ENCODE data around the gene OR5T3. TPM values are rescaled to one million over a fixed set of nuclear protein-coding genes. Genes with fewer than 3 reads are reported as not detected.

OR5T3 gene
- total and polyA plus RNA-seq, 2 of the 8 experiments (the other 6 are each of a cell fraction or from before 2014, with no cell fraction given) = not detected

GRCh38 chr11:56234155-56234554 lies 17.9 kb upstream of the OR5T3 start, which contains the start of gene OR5T2:
OR5T2 (minus strand) TSS chr11:56234255; CDS start chr11:56233062, 1,193 bp downstream.
- POLR2A ChIA-PET (ENCODE audit: partially characterized antibody) = no interaction called here
- TF ChIP-seq CTBP2 (IDR thresholded peaks at IDR 0.05; ENCODE audit: borderline replicate concordance, insufficient read depth, insufficient read length, low read length) = no peak
- no peak for TF ChIP-seq CHD2 (IDR thresholded peaks at IDR 0.05; ENCODE audit: low read length)
- no peak for TF ChIP-seq NRF1 (IDR thresholded peaks at IDR 0.05; ENCODE audit: low read depth, low read length)
- TF ChIP-seq TAF7 (optimal IDR thresholded peaks at IDR 0.05; ENCODE audit: borderline replicate concordance, low read depth, low read length) = no peak
- TF ChIP-seq, protein P1, sequence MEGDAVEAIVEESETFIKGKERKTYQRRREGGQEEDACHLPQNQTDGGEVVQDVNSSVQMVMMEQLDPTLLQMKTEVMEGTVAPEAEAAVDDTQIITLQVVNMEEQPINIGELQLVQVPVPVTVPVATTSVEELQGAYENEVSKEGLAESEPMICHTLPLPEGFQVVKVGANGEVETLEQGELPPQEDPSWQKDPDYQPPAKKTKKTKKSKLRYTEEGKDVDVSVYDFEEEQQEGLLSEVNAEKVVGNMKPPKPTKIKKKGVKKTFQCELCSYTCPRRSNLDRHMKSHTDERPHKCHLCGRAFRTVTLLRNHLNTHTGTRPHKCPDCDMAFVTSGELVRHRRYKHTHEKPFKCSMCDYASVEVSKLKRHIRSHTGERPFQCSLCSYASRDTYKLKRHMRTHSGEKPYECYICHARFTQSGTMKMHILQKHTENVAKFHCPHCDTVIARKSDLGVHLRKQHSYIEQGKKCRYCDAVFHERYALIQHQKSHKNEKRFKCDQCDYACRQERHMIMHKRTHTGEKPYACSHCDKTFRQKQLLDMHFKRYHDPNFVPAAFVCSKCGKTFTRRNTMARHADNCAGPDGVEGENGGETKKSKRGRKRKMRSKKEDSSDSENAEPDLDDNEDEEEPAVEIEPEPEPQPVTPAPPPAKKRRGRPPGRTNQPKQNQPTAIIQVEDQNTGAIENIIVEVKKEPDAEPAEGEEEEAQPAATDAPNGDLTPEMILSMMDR (IDR thresholded peaks at IDR 0.05; ENCODE audit: control extremely low read depth in 1 of 3, insufficient read depth in 1 of 3, low read depth in 1 of 3, low read length in 3 of 3) = no peak
- TF ChIP-seq KDM1A (IDR thresholded peaks at IDR 0.05; ENCODE audit: borderline replicate concordance, low read length) = no peak
- TF ChIP-seq RFX5 (IDR thresholded peaks at IDR 0.05; ENCODE audit: borderline replicate concordance, low read depth, low read length) = no peak
- no peak for TF ChIP-seq POLR2AphosphoS5 (IDR thresholded peaks at IDR 0.05; ENCODE audit: low read depth, low read length)
- TF ChIP-seq JUND (IDR thresholded peaks at IDR 0.05; ENCODE audit: low read length) = no peak
- TF ChIP-seq BCL11A (IDR thresholded peaks at IDR 0.05; ENCODE audit: low read depth in 2 of 2, low read length in 2 of 2) = no peak
- no peak for TF ChIP-seq HDAC2 (IDR thresholded peaks at IDR 0.05; ENCODE audit: borderline replicate concordance in 1 of 2, low read depth in 2 of 2, low read length in 2 of 2)
- TF ChIP-seq YY1 (IDR thresholded peaks at IDR 0.05; ENCODE audit: low read depth, low read length) = no peak
- TF ChIP-seq TEAD4 (IDR thresholded peaks at IDR 0.05; ENCODE audit: low read depth, low read length) = no peak

More at GRCh38 chr11:56234155-56234554, 17.9 kb upstream of the OR5T3 start, which contains the start of gene OR5T2:
- CTCF ChIA-PET (ENCODE audit: partially characterized antibody) = no interaction called here
- no peak within 1 kb of the TSS for H2BK12ac ChIP-seq (ENCODE audit: low read depth, low read length)
- no peak within 1 kb of the TSS for H2BK5ac ChIP-seq (ENCODE audit: low read depth, low read length)
- H3K4me3 ChIP-seq (ENCODE audit: extremely low read depth in 1 of 4, insufficient read depth in 2 of 4, low read depth in 3 of 4, low read length in 4 of 4) = no peak within 1 kb of the TSS
- H3K9ac ChIP-seq (replicated peaks in 1 of 4; ENCODE audit: extremely low read depth in 1 of 4, low read depth in 3 of 4, low read length in 3 of 4) = no peak within 1 kb of the TSS
- H4K20me1 ChIP-seq (replicated peaks in 1 of 2; ENCODE audit: control insufficient read depth in 1 of 2, insufficient read depth in 2 of 2, low read length in 2 of 2) = no peaks in the 10 kb centered on the region
- FAIRE-seq (no peak), DNase-seq (ENCODE audit: low read depth in 1 of 2, low spot score in 2 of 2) (no peak)
- H3K18ac ChIP-seq (ENCODE audit: extremely low read depth, low read length) = no peak within 1 kb of the TSS
- no peaks in the 10 kb centered on the region for H3K36me3 ChIP-seq (ENCODE audit: control insufficient read depth in 2 of 4, insufficient read depth in 4 of 4, low read length in 3 of 4)
- H4K5ac ChIP-seq (ENCODE audit: insufficient read length, low read depth, low read length) = no peak within 1 kb of the TSS
- no peaks in the 10 kb centered on the region for H3K23me2 ChIP-seq (ENCODE audit: low read depth, low read length)
- no peaks in the 10 kb centered on the region for H3K4me1 ChIP-seq (replicated peaks in 1 of 4; ENCODE audit: control insufficient read depth in 3 of 4, insufficient read depth in 4 of 4, low read length in 3 of 4)
- WGBS, 2 experiments (ENCODE audit: extremely low coverage in 1 of 2, insufficient coverage in 1 of 2, insufficient read length in 1 of 2, insufficient replicate concordance in 2 of 2, low coverage in 1 of 2, low lambda C conversion rate in 2 of 2, missing lambda C conversion rate in 1 of 2) = 96% methylated on average over 1 of the region's 1 CpG; no CpG with 5 or more reads in 1 of the 2 experiments
- no peak within 1 kb of the TSS for H3K27ac ChIP-seq (ENCODE audit: low read depth, low read length)
- H4K91ac ChIP-seq (replicated peaks; ENCODE audit: insufficient read length, low read length) = no peak within 1 kb of the TSS
- no peak within 1 kb of the TSS for H2BK15ac ChIP-seq (ENCODE audit: low read length)
- no peak within 1 kb of the TSS for H3K4ac ChIP-seq (replicated peaks; ENCODE audit: insufficient read length, low read depth, low read length)
- H2AFZ ChIP-seq (ENCODE audit: low read length) = no peak within 1 kb of the TSS
- H3K79me2 ChIP-seq (ENCODE audit: control insufficient read depth in 1 of 2, insufficient read depth in 2 of 2, low read length in 2 of 2) = no peaks in the 10 kb centered on the region
- no peak within 1 kb of the TSS for H3K14ac ChIP-seq (ENCODE audit: insufficient read length)
- no peak within 1 kb of the TSS for H2BK20ac ChIP-seq (ENCODE audit: low read length)
- no peak within 1 kb of the TSS for H3K4me2 ChIP-seq (ENCODE audit: insufficient read depth in 1 of 2, low read depth in 2 of 2, low read length in 2 of 2)
- H3K9me3 ChIP-seq (ENCODE audit: insufficient read depth in 2 of 2, low read depth in 1 of 2, low read length in 1 of 2) = no peaks in the 10 kb centered on the region
- no peak within 1 kb of the TSS for H2AK5ac ChIP-seq (ENCODE audit: low read depth, low read length)
- H4K8ac ChIP-seq (ENCODE audit: extremely low read depth, insufficient read depth, low read length) = no peak within 1 kb of the TSS
- H2BK120ac ChIP-seq (replicated peaks; ENCODE audit: low read depth, low read length) = no peak within 1 kb of the TSS
- H3K56ac ChIP-seq (replicated peaks; ENCODE audit: insufficient read length, low read depth, low read length) = no peak within 1 kb of the TSS
- H3K79me1 ChIP-seq (ENCODE audit: low read depth, low read length) = no peaks in the 10 kb centered on the region
- H3K23ac ChIP-seq (ENCODE audit: insufficient read length) = no peak within 1 kb of the TSS
- no peaks in the 10 kb centered on the region for H3K27me3 ChIP-seq (replicated peaks in 1 of 4; ENCODE audit: control insufficient read depth in 3 of 4, extremely low read depth in 1 of 4, insufficient read depth in 3 of 4, low read length in 3 of 4)

Data from H1 (cell line).